ENCODE measurements around the gene PDE6G. TPM values are rescaled to one million over a fixed set of nuclear protein-coding genes. Genes with fewer than 3 reads are reported as not detected.

PDE6G gene
- 21.9 and 26.3 TPM in 2 replicates for total RNA-seq

- intact Hi-C loops (cut with micrococcal nuclease), result no loop called here
These were observed at the start of gene PDE6G for GRCh38 chr17:81656118-81656743. Gene PDE6G, minus strand, starts transcription at chr17:81656542. Its CDS starts 3,237 bp downstream, at chr17:81653305.

GRCh38 chr17:81705518-81706231, 49.3 kb upstream of the PDE6G start:
- intact Hi-C loops (cut with micrococcal nuclease), result no loop called here

GRCh38 chr17:81703747-81704654, 47.7 kb upstream of the PDE6G start:
- intact Hi-C loops (cut with micrococcal nuclease), result loop anchor here (1.0 to 5.0 kb wide), 6 partner anchors 8 to 192 kb away; partner anchors contain the start of genes ACTG1, ARL16, CCDC137 and OXLD1

- intact Hi-C loops (cut with micrococcal nuclease), result loop anchor here (1.0 to 5.0 kb wide), 6 partner anchors 9 to 191 kb away; partner anchors contain the start of genes ACTG1, ARL16, CCDC137 and OXLD1
These were observed 46.8 kb upstream of the PDE6G start, which contains the start of gene MRPL12 for GRCh38 chr17:81702934-81703746. Gene MRPL12, plus strand, starts transcription at chr17:81703367. Its CDS starts 135 bp downstream, at chr17:81703502.

GRCh38 chr17:81701288-81702071, 45.1 kb upstream of the PDE6G start:
- intact Hi-C loops (cut with micrococcal nuclease), result loop anchor here (5.0 kb wide), 1 partner anchor 189 kb away; the partner anchor contains the start of gene ACTG1

GRCh38 chr17:81700353-81701287, 44.3 kb upstream of the PDE6G start:
- intact Hi-C loops (cut with micrococcal nuclease), result loop anchor here (5.0 kb wide), 1 partner anchor 188 kb away; the partner anchor contains the start of gene ACTG1

GRCh38 chr17:81697261-81698044, 41.1 kb upstream of the PDE6G start:
- intact Hi-C loops (cut with micrococcal nuclease), result no loop called here

GRCh38 chr17:81696218-81696941, 40.0 kb upstream of the PDE6G start:
- intact Hi-C loops (cut with micrococcal nuclease), result no loop called here

- intact Hi-C loops (cut with micrococcal nuclease), result no loop called here
These were observed 39.5 kb upstream of the PDE6G start for GRCh38 chr17:81695801-81696200.

- intact Hi-C loops (cut with micrococcal nuclease), result no loop called here
These were observed 38.9 kb upstream of the PDE6G start for GRCh38 chr17:81695211-81695610.

GRCh38 chr17:81694810-81695209, 38.5 kb upstream of the PDE6G start:
- intact Hi-C loops (cut with micrococcal nuclease), result no loop called here

- intact Hi-C loops (cut with micrococcal nuclease), result no loop called here
These were observed 37.3 kb upstream of the PDE6G start for GRCh38 chr17:81693509-81694210.

GRCh38 chr17:81691608-81692007, 35.3 kb upstream of the PDE6G start:
- intact Hi-C loops (cut with micrococcal nuclease), result no loop called here

- intact Hi-C loops (cut with micrococcal nuclease), result no loop called here
These were observed 34.9 kb upstream of the PDE6G start for GRCh38 chr17:81691196-81691595.

GRCh38 chr17:81690549-81690948, 34.2 kb upstream of the PDE6G start:
- intact Hi-C loops (cut with micrococcal nuclease), result no loop called here

- intact Hi-C loops (cut with micrococcal nuclease), result no loop called here
These were observed 33.7 kb upstream of the PDE6G start for GRCh38 chr17:81690066-81690465.
